GM19328 (cell line): ENCODE measurements around the gene ZNF79.

ENCODE experiments used
- ATAC-seq: cut with Tn5 transposase; IDR thresholded peaks from one replicate; pipeline ENCODE4 v1.9.1; 2021; ENCODE audit warnings: mild to moderate bottlenecking, moderate library complexity; ENCODE audit not compliant: unreplicated experiment

ZNF79 gene

GRCh38 chr9:127422787-127423186, 1.4 kb upstream of the ZNF79 start:
- no peak for ATAC-seq

- ATAC-seq, result no peak
Observed at GRCh38 chr9:127423476-127423933, 677 bp upstream of the ZNF79 start.

- ATAC-seq, result no peak
Observed at GRCh38 chr9:127424676-127424999, 456 bp downstream of the ZNF79 start.

- ATAC-seq, result no peak
Observed at GRCh38 chr9:127426756-127427155, 2.6 kb downstream of the ZNF79 start.

- ATAC-seq, result no peak
Observed at GRCh38 chr9:127428348-127428747, 4.2 kb downstream of the ZNF79 start.

- ATAC-seq, result no peak
Observed at GRCh38 chr9:127430415-127430814, 6.2 kb downstream of the ZNF79 start.

GRCh38 chr9:127437497-127438264, 13.5 kb downstream of the ZNF79 start:
- no peak for ATAC-seq

GRCh38 chr9:127438394-127438793, 14.2 kb downstream of the ZNF79 start:
- ATAC-seq, result no peak

GRCh38 chr9:127444283-127444920, 20.2 kb downstream of the ZNF79 start:
- ATAC-seq, result no peak

GRCh38 chr9:127444921-127445850, 21.0 kb downstream of the ZNF79 start:
- ATAC-seq, result no peak

GRCh38 chr9:127445851-127446712, 21.9 kb downstream of the ZNF79 start:
- ATAC-seq, result no peak

- no peak for ATAC-seq
Observed at GRCh38 chr9:127446713-127447415, 22.7 kb downstream of the ZNF79 start.

- no peak for ATAC-seq
Observed at GRCh38 chr9:127447416-127448111, 23.4 kb downstream of the ZNF79 start.

- no peak for ATAC-seq
Observed at GRCh38 chr9:127448112-127448805, 24.1 kb downstream of the ZNF79 start.

- ATAC-seq, result no peak
Observed at GRCh38 chr9:127449332-127449966, 25.3 kb downstream of the ZNF79 start.

GRCh38 chr9:127450243-127450760, 26.1 kb downstream of the ZNF79 start:
- no peak for ATAC-seq

GRCh38 chr9:127450830-127451607, 26.8 kb downstream of the ZNF79 start, which contains the start of the genes LRSAM1 and RPL12:
Gene LRSAM1 (plus strand): TSS chr9:127451510. CDS start chr9:127454528, 3,018 bp downstream.
Gene RPL12 (minus strand): TSS chr9:127451406. CDS start chr9:127451317, 89 bp downstream.
- peak; percentile 60 for ATAC-seq
